ENCODE results near the gene NFKBIL1. TPM values are rescaled to one million over a fixed set of nuclear protein-coding genes. Genes with fewer than 3 reads are reported as not detected.

NFKBIL1 gene
- total and polyA plus RNA-seq, 9 of the 15 experiments (the other 6 are each of a cell fraction or from before 2014, with no cell fraction given): 0.49 to 33.1 (median 7.6) TPM

DNA sequence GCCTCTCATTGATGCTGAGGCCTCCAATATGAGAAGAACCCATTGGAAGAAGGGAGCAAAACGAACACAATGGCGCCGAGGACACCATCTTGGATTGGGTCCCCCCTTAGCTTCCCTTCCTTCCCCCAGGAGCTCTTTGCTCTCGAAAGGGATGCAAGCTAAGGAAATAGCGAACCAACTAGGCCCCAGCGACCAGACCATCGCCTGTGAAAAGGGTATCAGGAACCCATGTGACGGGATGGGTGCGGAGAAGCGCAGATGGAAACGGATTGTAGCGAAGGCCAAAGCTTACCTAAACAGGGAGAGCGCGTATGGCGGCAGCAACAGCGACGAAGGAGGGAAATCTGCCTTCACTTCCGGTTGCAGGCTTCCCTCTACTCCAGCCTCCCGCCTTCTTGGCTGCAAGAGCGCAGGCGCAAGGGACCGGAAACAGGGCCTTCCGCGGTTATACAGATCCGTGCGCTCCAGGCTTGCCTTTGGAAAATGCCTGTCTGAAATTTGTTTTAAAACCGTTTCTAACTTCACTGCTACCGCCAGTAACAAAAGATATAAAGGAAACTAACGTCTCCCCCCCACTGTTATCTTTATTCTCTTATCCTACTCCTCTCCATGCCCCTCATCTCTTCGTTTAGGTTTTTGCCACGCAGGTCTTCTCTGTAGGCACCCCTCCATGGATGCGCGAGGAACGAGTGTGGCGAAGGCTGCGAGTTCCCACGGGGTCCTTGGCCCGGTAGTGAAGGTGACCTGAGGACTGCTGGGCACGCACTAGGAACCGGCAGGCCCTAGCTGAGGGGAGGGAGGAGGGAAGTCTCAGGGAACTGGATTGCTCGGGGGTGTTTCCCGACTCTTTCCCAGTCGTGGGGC is 5.5 kb upstream of the NFKBIL1 start, which contains the start of gene DDX39B (continued):
- TF ChIP-seq, protein P1, sequence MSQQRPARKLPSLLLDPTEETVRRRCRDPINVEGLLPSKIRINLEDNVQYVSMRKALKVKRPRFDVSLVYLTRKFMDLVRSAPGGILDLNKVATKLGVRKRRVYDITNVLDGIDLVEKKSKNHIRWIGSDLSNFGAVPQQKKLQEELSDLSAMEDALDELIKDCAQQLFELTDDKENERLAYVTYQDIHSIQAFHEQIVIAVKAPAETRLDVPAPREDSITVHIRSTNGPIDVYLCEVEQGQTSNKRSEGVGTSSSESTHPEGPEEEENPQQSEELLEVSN (IDR thresholded peaks at IDR 0.05; ENCODE audit: borderline replicate concordance in 1 of 2, extremely low read depth in 1 of 2, insufficient read depth in 1 of 2, insufficient read length in 1 of 2, low read depth in 1 of 2, low read length in 1 of 2, poor library complexity in 1 of 2, severe bottlenecking in 1 of 2): peak; percentile 95 to 97
- TF ChIP-seq CREM (IDR thresholded peaks at IDR 0.05; ENCODE audit: low read depth) (peak; percentile 65; the same call in 1 of the 2 replicates), NBN (IDR thresholded peaks at IDR 0.05; ENCODE audit: low read depth) (peak; percentile 96), ZNF75A (CRISPR knock-in tag; IDR thresholded peaks at IDR 0.05) (peak; percentile 45; the same call in 1 of the 2 replicates), NCOA2 (IDR thresholded peaks at IDR 0.05; ENCODE audit: partially characterized antibody in 2 of 2) (peak in 1 of 2 experiments; percentile 99), CAMTA2 (CRISPR knock-in tag; conservative IDR thresholded peaks at IDR 0.05) (no peak), ZNF408 (CRISPR knock-in tag; IDR thresholded peaks at IDR 0.05; ENCODE audit: low read depth) (no peak)
- TF ChIP-seq, protein P2, sequence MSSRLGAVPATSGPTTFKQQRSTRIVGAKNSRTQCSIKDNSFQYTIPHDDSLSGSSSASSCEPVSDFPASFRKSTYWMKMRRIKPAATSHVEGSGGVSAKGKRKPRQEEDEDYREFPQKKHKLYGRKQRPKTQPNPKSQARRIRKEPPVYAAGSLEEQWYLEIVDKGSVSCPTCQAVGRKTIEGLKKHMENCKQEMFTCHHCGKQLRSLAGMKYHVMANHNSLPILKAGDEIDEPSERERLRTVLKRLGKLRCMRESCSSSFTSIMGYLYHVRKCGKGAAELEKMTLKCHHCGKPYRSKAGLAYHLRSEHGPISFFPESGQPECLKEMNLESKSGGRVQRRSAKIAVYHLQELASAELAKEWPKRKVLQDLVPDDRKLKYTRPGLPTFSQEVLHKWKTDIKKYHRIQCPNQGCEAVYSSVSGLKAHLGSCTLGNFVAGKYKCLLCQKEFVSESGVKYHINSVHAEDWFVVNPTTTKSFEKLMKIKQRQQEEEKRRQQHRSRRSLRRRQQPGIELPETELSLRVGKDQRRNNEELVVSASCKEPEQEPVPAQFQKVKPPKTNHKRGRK (tag; IDR thresholded peaks at IDR 0.05): no peak
- TF ChIP-seq, protein P3, sequence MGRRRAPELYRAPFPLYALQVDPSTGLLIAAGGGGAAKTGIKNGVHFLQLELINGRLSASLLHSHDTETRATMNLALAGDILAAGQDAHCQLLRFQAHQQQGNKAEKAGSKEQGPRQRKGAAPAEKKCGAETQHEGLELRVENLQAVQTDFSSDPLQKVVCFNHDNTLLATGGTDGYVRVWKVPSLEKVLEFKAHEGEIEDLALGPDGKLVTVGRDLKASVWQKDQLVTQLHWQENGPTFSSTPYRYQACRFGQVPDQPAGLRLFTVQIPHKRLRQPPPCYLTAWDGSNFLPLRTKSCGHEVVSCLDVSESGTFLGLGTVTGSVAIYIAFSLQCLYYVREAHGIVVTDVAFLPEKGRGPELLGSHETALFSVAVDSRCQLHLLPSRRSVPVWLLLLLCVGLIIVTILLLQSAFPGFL (CRISPR knock-in tag; IDR thresholded peaks at IDR 0.05): no peak
- TF ChIP-seq, protein P4, sequence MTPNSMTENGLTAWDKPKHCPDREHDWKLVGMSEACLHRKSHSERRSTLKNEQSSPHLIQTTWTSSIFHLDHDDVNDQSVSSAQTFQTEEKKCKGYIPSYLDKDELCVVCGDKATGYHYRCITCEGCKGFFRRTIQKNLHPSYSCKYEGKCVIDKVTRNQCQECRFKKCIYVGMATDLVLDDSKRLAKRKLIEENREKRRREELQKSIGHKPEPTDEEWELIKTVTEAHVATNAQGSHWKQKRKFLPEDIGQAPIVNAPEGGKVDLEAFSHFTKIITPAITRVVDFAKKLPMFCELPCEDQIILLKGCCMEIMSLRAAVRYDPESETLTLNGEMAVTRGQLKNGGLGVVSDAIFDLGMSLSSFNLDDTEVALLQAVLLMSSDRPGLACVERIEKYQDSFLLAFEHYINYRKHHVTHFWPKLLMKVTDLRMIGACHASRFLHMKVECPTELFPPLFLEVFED (CRISPR knock-in tag; conservative IDR thresholded peaks at IDR 0.05): peak; percentile 94
- TF ChIP-seq, protein P5, sequence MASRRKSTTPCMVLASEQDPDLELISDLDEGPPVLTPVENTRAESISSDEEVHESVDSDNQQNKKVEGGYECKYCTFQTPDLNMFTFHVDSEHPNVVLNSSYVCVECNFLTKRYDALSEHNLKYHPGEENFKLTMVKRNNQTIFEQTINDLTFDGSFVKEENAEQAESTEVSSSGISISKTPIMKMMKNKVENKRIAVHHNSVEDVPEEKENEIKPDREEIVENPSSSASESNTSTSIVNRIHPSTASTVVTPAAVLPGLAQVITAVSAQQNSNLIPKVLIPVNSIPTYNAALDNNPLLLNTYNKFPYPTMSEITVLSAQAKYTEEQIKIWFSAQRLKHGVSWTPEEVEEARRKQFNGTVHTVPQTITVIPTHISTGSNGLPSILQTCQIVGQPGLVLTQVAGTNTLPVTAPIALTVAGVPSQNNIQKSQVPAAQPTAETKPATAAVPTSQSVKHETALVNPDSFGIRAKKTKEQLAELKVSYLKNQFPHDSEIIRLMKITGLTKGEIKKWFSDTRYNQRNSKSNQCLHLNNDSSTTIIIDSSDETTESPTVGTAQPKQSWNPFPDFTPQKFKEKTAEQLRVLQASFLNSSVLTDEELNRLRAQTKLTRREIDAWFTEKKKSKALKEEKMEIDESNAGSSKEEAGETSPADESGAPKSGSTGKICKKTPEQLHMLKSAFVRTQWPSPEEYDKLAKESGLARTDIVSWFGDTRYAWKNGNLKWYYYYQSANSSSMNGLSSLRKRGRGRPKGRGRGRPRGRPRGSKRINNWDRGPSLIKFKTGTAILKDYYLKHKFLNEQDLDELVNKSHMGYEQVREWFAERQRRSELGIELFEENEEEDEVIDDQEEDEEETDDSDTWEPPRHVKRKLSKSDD (conservative IDR thresholded peaks at IDR 0.05; ENCODE audit: low read length): peak; percentile 78; the same call in 1 of the 2 replicates
- TF ChIP-seq, protein P6, sequence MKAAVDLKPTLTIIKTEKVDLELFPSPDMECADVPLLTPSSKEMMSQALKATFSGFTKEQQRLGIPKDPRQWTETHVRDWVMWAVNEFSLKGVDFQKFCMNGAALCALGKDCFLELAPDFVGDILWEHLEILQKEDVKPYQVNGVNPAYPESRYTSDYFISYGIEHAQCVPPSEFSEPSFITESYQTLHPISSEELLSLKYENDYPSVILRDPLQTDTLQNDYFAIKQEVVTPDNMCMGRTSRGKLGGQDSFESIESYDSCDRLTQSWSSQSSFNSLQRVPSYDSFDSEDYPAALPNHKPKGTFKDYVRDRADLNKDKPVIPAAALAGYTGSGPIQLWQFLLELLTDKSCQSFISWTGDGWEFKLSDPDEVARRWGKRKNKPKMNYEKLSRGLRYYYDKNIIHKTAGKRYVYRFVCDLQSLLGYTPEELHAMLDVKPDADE (conservative IDR thresholded peaks at IDR 0.05; ENCODE audit: control insufficient read depth, low read depth, low read length): peak; percentile 75; the same call in 1 of the 2 replicates
- TF ChIP-seq, protein P7, sequence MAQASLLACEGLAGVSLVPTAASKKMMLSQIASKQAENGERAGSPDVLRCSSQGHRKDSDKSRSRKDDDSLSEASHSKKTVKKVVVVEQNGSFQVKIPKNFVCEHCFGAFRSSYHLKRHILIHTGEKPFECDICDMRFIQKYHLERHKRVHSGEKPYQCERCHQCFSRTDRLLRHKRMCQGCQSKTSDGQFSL (CRISPR knock-in tag; IDR thresholded peaks at IDR 0.05): peak; percentile 11; the same call in 1 of the 2 replicates
- TF ChIP-seq, protein P7 (tag; IDR thresholded peaks at IDR 0.05): peak in 1 of 2 experiments; percentile 30; a peak in 1 of 4 replicates
